GM12891 (cell line): ENCODE results near the gene RANBP1.

Source experiments
- DNase-seq: peaks from one replicate; pipeline ENCODE4 v3.0.0; 2011; ENCODE audit warnings: low spot score; ENCODE audit not compliant: insufficient read length
- FAIRE-seq: peaks from 2 replicates; lab custom pipeline; 2011; peaks lifted over from hg19 to GRCh38; lab: Jason Lieb, UNC
- PAX5 ChIP-seq: IDR thresholded peaks from 2 replicates; pipeline ENCODE4 v1.6.1; 2011; ENCODE audit warnings: low read length, moderate library complexity, mild to moderate bottlenecking; ENCODE audit not compliant: insufficient read depth, severe bottlenecking
- POLR2A ChIP-seq: IDR thresholded peaks from 2 replicates; pipeline ENCODE4 v1.6.1; 2011; ENCODE audit warnings: low read depth, low read length, control low read depth
- POLR2AphosphoS5 ChIP-seq: IDR thresholded peaks from 2 replicates; pipeline ENCODE4 v1.6.1; 2011; ENCODE audit warnings: low read depth, low read length, control low read depth
- POU2F2 ChIP-seq: IDR thresholded peaks from 2 replicates; pipeline ENCODE4 v1.6.1; 2011; ENCODE audit warnings: low read depth, mild to moderate bottlenecking, control low read depth, low read length, moderate library complexity
- SPI1 ChIP-seq: IDR thresholded peaks from 2 replicates; pipeline ENCODE4 v1.6.1; 2011; ENCODE audit warnings: low read depth, low read length, control low read depth
- TAF1 ChIP-seq: IDR thresholded peaks from 2 replicates; pipeline ENCODE4 v1.6.1; 2011; ENCODE audit warnings: low read depth, low read length, control low read depth

Gene RANBP1

GRCh38 chr22:20114506-20115475 is 1.1 kb upstream of the RANBP1 start:
- no peak for FAIRE-seq
- TF ChIP-seq TAF1: no peak
- no peak for TF ChIP-seq PAX5
- TF ChIP-seq POLR2A: no peak
- no peak for TF ChIP-seq POLR2AphosphoS5
- no peak for TF ChIP-seq POU2F2
- no peak for TF ChIP-seq SPI1
- DNase-seq: no peak

GRCh38 chr22:20116376-20116950 is 559 bp downstream of the RANBP1 start:
- no peak for FAIRE-seq
- TF ChIP-seq POLR2AphosphoS5: 0 out of 2 replicates have a peak, but pooled peaks have one; percentile 34
- TF ChIP-seq SPI1: no peak
- TF ChIP-seq POU2F2: no peak
- DNase-seq: peak; percentile 53

GRCh38 chr22:20116951-20117632 is 1.2 kb downstream of the RANBP1 start, which contains the start of gene TRMT2A:
TRMT2A (minus strand) TSS chr22:20117226; CDS start chr22:20116906, 320 bp downstream.
- FAIRE-seq (peak; percentile 100), DNase-seq (peak; percentile 99)
- TF ChIP-seq POU2F2: no peak
- peak; percentile 62 for TF ChIP-seq PAX5
- peak; percentile 66 for TF ChIP-seq SPI1
- TF ChIP-seq POLR2A: no peak; the same call in 1 of the 2 replicates
- no peak for TF ChIP-seq POLR2AphosphoS5
- TF ChIP-seq TAF1: peak; percentile 15; the same call in 1 of the 2 replicates

- FAIRE-seq (peak; percentile 57), DNase-seq (peak; percentile 59)
- TF ChIP-seq POU2F2 (no peak), SPI1 (no peak), TAF1 (peak; percentile 52; the same call in 1 of the 2 replicates), POLR2AphosphoS5 (peak; percentile 61; the same call in 1 of the 2 replicates), POLR2A (no peak; the same call in 1 of the 2 replicates), PAX5 (no peak)
Observed at GRCh38 chr22:20117633-20118299, 1.9 kb downstream of the RANBP1 start.

- TF ChIP-seq TAF1 (no peak), POU2F2 (no peak), SPI1 (no peak)
- DNase-seq (no peak), FAIRE-seq (no peak)
Observed at GRCh38 chr22:20118300-20119020, 2.6 kb downstream of the RANBP1 start.

GRCh38 chr22:20121856-20122415 is 6.0 kb downstream of the RANBP1 start:
- FAIRE-seq: no peak
- DNase-seq: no peak

GRCh38 chr22:20123366-20124082 is 7.6 kb downstream of the RANBP1 start:
- TF ChIP-seq POU2F2 (no peak), POLR2A (peak; percentile 22), POLR2AphosphoS5 (0 out of 2 replicates have a peak, but pooled peaks have one; percentile 19), PAX5 (no peak)
- no peak for FAIRE-seq
- DNase-seq: no peak

More at GRCh38 chr22:20121856-20122415, 6.0 kb downstream of the RANBP1 start:
- TF ChIP-seq POLR2AphosphoS5 (no peak), PAX5 (no peak), SPI1 (no peak), POLR2A (no peak), TAF1 (no peak), POU2F2 (no peak)
